ENCODE results near the gene NKD1.

NKD1 gene

DNA sequence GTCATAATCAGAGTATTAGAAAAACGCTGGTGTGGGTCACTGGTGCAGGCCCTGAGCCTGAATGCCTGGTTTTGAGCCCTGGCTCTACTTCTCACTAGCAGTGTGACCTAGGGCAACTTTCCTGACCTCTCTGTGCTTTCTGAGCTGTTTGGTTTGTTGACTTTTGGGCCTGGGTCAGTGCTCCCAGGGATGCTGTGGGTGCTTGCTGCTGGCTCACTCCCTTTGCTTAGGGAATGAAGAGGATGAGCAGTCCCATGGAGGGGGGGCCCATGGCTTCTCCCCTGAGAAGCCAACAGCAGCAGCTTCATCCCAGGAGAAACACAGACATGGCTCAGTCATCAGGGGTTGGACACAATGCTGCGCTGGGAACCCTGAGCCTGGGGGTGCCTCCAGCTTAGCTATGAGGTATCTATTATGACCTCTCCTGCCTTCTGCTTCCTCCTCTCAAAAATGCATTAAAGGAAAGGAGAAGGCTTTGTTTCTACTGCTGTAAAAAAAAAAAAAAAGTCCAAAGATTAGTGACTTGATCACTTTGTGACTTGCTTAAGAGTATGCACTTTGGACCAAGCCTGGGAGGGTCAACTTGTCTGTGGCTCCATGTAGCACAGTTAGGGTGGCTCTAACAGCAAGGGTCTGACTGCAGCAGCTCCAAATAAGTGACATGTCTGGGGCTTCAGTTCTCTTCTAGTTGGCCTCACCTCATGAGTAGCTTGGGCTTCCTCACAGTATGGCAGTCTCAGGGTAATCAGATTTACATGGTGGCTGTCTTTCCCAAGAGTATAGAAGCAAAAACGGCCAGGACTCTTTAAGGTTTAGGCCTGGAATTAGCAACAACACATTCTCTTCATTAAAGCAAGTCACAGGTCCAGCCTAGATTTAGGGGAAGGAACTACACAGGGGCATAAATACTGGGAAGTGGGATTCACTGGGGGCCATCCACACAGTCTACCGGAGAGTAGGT is 13.0 kb downstream of the NKD1 start:
- no peak overlapping the region for H3K4me3 ChIP-seq (ENCODE audit: low read length, poor library complexity, severe bottlenecking)
- no peaks in the 10 kb centered on the region for H3K79me2 ChIP-seq (ENCODE audit: insufficient read depth, low read length)
- H2AFZ ChIP-seq (ENCODE audit: low read length) = no peak overlapping the region
- no peaks in the 10 kb centered on the region for H3K9me2 ChIP-seq (replicated peaks; ENCODE audit: low read depth, low read length)
- no peaks in the 10 kb centered on the region for H4K20me1 ChIP-seq (ENCODE audit: insufficient read depth, low read length, poor library complexity, severe bottlenecking)
- no peaks in the 10 kb centered on the region for H3K27me3 ChIP-seq (ENCODE audit: insufficient read depth, low read length, poor library complexity, severe bottlenecking)
- no peaks in the 10 kb centered on the region for H3K36me3 ChIP-seq (ENCODE audit: insufficient read depth, low read length)
- no peak overlapping the region for H3K4me2 ChIP-seq (ENCODE audit: low read depth, low read length, poor library complexity, severe bottlenecking)
- TF ChIP-seq, protein P1, sequence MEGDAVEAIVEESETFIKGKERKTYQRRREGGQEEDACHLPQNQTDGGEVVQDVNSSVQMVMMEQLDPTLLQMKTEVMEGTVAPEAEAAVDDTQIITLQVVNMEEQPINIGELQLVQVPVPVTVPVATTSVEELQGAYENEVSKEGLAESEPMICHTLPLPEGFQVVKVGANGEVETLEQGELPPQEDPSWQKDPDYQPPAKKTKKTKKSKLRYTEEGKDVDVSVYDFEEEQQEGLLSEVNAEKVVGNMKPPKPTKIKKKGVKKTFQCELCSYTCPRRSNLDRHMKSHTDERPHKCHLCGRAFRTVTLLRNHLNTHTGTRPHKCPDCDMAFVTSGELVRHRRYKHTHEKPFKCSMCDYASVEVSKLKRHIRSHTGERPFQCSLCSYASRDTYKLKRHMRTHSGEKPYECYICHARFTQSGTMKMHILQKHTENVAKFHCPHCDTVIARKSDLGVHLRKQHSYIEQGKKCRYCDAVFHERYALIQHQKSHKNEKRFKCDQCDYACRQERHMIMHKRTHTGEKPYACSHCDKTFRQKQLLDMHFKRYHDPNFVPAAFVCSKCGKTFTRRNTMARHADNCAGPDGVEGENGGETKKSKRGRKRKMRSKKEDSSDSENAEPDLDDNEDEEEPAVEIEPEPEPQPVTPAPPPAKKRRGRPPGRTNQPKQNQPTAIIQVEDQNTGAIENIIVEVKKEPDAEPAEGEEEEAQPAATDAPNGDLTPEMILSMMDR (conservative IDR thresholded peaks at IDR 0.05; ENCODE audit: low read length) = no peak
- no peak for TF ChIP-seq EZH2phosphoT487 (IDR thresholded peaks at IDR 0.05; ENCODE audit: borderline replicate concordance)
- no peaks in the 10 kb centered on the region for H3K9me3 ChIP-seq (ENCODE audit: insufficient read depth, low read depth, low read length)
- no peaks in the 10 kb centered on the region for H3K4me1 ChIP-seq (ENCODE audit: insufficient read depth, low read length, poor library complexity, severe bottlenecking)
- H3K9ac ChIP-seq (ENCODE audit: low read depth, low read length, poor library complexity, severe bottlenecking) = no peak overlapping the region
- no peaks in the 10 kb centered on the region for H3F3A ChIP-seq (ENCODE audit: low read depth)

DNA sequence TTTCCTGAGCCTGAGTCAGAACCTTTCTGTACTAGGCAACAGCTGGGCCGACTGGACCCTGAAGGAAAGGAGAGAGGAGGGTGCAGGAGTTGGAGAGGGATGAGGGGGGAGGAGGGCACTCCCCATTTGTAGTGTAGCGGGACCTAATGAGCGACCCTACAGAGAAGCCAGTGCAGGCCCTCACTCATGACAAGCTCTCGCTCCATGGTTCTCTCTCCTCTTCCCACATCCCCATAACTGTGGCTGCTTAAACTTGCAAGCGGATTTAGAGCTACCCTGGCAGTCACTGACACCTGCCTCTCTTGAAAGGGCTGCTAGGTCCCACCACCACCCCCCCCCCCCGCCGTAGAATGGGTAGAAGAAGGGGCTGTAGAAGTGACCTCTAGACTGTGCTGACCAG is 14.5 kb downstream of the NKD1 start:
- no peaks in the 10 kb centered on the region for H3K36me3 ChIP-seq (ENCODE audit: insufficient read depth, low read length)
- H3K9me3 ChIP-seq (ENCODE audit: insufficient read depth, low read depth, low read length) = no peaks in the 10 kb centered on the region
- H4K20me1 ChIP-seq (ENCODE audit: insufficient read depth, low read length, poor library complexity, severe bottlenecking) = no peaks in the 10 kb centered on the region
- H3K4me2 ChIP-seq (ENCODE audit: low read depth, low read length, poor library complexity, severe bottlenecking) = no peak overlapping the region
- H3K27me3 ChIP-seq (ENCODE audit: insufficient read depth, low read length, poor library complexity, severe bottlenecking) = no peaks in the 10 kb centered on the region
- no peak overlapping the region for H3K4me3 ChIP-seq (ENCODE audit: low read length, poor library complexity, severe bottlenecking)
- H3F3A ChIP-seq (ENCODE audit: low read depth) = no peaks in the 10 kb centered on the region
- no peak for TF ChIP-seq EZH2phosphoT487 (IDR thresholded peaks at IDR 0.05; ENCODE audit: borderline replicate concordance)
- TF ChIP-seq, protein P1 (conservative IDR thresholded peaks at IDR 0.05; ENCODE audit: low read length) = no peak
- H3K4me1 ChIP-seq (ENCODE audit: insufficient read depth, low read length, poor library complexity, severe bottlenecking) = no peaks in the 10 kb centered on the region
- H3K9ac ChIP-seq (ENCODE audit: low read depth, low read length, poor library complexity, severe bottlenecking) = no peak overlapping the region
- no peaks in the 10 kb centered on the region for H3K9me2 ChIP-seq (replicated peaks; ENCODE audit: low read depth, low read length)
- no peak overlapping the region for H2AFZ ChIP-seq (ENCODE audit: low read length)
- no peaks in the 10 kb centered on the region for H3K79me2 ChIP-seq (ENCODE audit: insufficient read depth, low read length)

DNA sequence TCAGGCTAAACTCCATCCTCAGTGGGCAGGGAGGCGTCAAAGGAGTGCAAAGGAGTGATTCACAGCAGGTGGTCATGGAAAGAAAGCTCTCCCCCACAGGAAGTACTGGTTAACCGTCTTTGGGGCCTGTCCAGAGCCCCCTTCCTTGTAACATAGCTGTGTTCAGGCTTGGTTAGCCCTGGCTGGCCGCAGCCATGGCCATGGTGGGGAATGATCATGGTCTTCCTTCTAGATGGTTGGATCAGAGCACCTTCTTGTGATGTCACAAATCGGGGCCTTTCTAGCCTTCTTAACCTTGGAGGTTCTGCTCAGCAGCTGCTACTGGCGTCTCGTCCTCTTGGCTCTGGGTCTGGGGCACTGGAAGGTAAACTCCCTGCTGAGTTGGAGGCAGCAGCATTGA is 15.8 kb downstream of the NKD1 start:
- no peak for TF ChIP-seq EZH2phosphoT487 (IDR thresholded peaks at IDR 0.05; ENCODE audit: borderline replicate concordance)
- TF ChIP-seq, protein P1 (conservative IDR thresholded peaks at IDR 0.05; ENCODE audit: low read length) = no peak
- Histone ChIP-seq H3K9me3 (ENCODE audit: insufficient read depth, low read depth, low read length) (no peaks in the 10 kb centered on the region), H4K20me1 (ENCODE audit: insufficient read depth, low read length, poor library complexity, severe bottlenecking) (no peaks in the 10 kb centered on the region), H2AFZ (ENCODE audit: low read length) (no peak overlapping the region), H3K36me3 (ENCODE audit: insufficient read depth, low read length) (no peaks in the 10 kb centered on the region), H3K9ac (ENCODE audit: low read depth, low read length, poor library complexity, severe bottlenecking) (no peak overlapping the region), H3K9me2 (replicated peaks; ENCODE audit: low read depth, low read length) (no peaks in the 10 kb centered on the region), H3K27me3 (ENCODE audit: insufficient read depth, low read length, poor library complexity, severe bottlenecking) (no peaks in the 10 kb centered on the region), H3K4me2 (ENCODE audit: low read depth, low read length, poor library complexity, severe bottlenecking) (no peak overlapping the region), H3F3A (ENCODE audit: low read depth) (no peaks in the 10 kb centered on the region), H3K4me1 (ENCODE audit: insufficient read depth, low read length, poor library complexity, severe bottlenecking) (no peaks in the 10 kb centered on the region), H3K4me3 (ENCODE audit: low read length, poor library complexity, severe bottlenecking) (no peak overlapping the region), H3K79me2 (ENCODE audit: insufficient read depth, low read length) (no peaks in the 10 kb centered on the region)

All from Loucy (cell line).